Endothelial cell of umbilical vein (primary cell): ENCODE data around the gene CHST11. TPM values are rescaled to one million over a fixed set of nuclear protein-coding genes. Genes with fewer than 3 reads are reported as not detected.

Experiments used
- BruUV-seq: library from RNA; stranded (reverse); fragments of 400-500 nt; replicated peaks from 2 replicates; lab custom pipeline; 2021; lab: Mats Ljungman, UMichigan
- CTCF ChIA-PET: fragments of 300-600, 350-600 bp; sonication (Branson Sonifier 250); formaldehyde crosslinking; loops from one replicate; lab custom pipeline; 2021; ENCODE audit warnings: antibody characterized with exemption, inconsistent platforms; lab: Charles Lee
- POLR2A ChIA-PET: fragments of 300-600, 350-600 bp; sonication (Branson Sonifier 250); formaldehyde crosslinking; loops from one replicate; lab custom pipeline; 2021; ENCODE audit warnings: antibody characterized with exemption, inconsistent platforms; lab: Charles Lee
- DNase-seq: peaks from one replicate; pipeline ENCODE4 v3.0.0-alpha.2; 2011; ENCODE audit warnings: low read depth, low spot score
- FAIRE-seq: peaks from 2 replicates; lab custom pipeline; 2011; peaks lifted over from hg19 to GRCh38; lab: Jason Lieb, UNC
- H2AFZ ChIP-seq: 2 replicates; pipeline ENCODE4 v1.6.0; 2012; ENCODE audit warnings: low read depth, low read length, control low read depth, inconsistent platforms
- H3K27ac ChIP-seq: 2 replicates; pipeline ENCODE4 v1.5.1; 2011; ENCODE audit warnings: low read depth, mild to moderate bottlenecking, control low read depth, low read length, moderate library complexity; ENCODE audit not compliant: insufficient read depth
- H3K27me3 ChIP-seq, 2 experiments: 2 replicates each; pipeline versions ENCODE4 v1.6.0 to v1.6.1; 2011; ENCODE audit warnings: low read length in 2 of 2, mixed read lengths in 1 of 2; ENCODE audit not compliant: control insufficient read depth in 2 of 2, insufficient read depth in 2 of 2
- H3K36me3 ChIP-seq, 2 experiments: 2 replicates in 1 of 2; 3 replicates in 1 of 2; pipeline ENCODE4 v1.5.1; 2011; ENCODE audit warnings: low read length in 2 of 2, mild to moderate bottlenecking in 1 of 2, moderate library complexity in 1 of 2; ENCODE audit not compliant: control insufficient read depth in 2 of 2, insufficient read depth in 2 of 2; ENCODE audit errors: extremely low read depth in 1 of 2
- H3K4me1 ChIP-seq: 3 replicates; pipeline ENCODE4 v1.5.1; 2011; ENCODE audit warnings: mild to moderate bottlenecking, low read length; ENCODE audit not compliant: control insufficient read depth, insufficient read depth; ENCODE audit errors: extremely low read depth
- H3K4me2 ChIP-seq: 2 replicates; pipeline ENCODE4 v1.6.1; 2011; ENCODE audit warnings: low read length, control low read depth, mixed read lengths; ENCODE audit not compliant: insufficient read depth
- H3K4me3 ChIP-seq, 3 experiments: fragments of 200-600 bp in 1 of 3; sonication (generic), shearing (Covaris generic) in 1 of 3; replicated peaks in 1 of 3; 2 replicates each; pipeline ENCODE4 v1.5.1; 2011 to 2016; ENCODE audit warnings: control low read depth in 3 of 3, low read length in 3 of 3, mild to moderate bottlenecking in 2 of 3, inconsistent platforms in 1 of 3, low read depth in 1 of 3, moderate library complexity in 1 of 3; ENCODE audit not compliant: insufficient read depth in 1 of 3
- H3K79me2 ChIP-seq: 2 replicates; pipeline ENCODE4 v1.6.0; 2012; ENCODE audit warnings: low read length, inconsistent platforms; ENCODE audit not compliant: control insufficient read depth, insufficient read depth
- H3K9ac ChIP-seq: replicated peaks from 2 replicates; pipeline ENCODE3; 2011; ENCODE audit warnings: low read length, control low read depth; ENCODE audit not compliant: insufficient read depth; ENCODE audit errors: extremely low read depth
- H3K9me1 ChIP-seq: replicated peaks from 3 replicates; pipeline ENCODE4 v1.6.0; 2011; ENCODE audit warnings: mild to moderate bottlenecking, low read length; ENCODE audit not compliant: control insufficient read depth, insufficient read depth; ENCODE audit errors: extremely low read depth
- H3K9me3 ChIP-seq: replicated peaks from 2 replicates; pipeline ENCODE4 v1.5.1; 2012; ENCODE audit warnings: low read length, inconsistent platforms; ENCODE audit not compliant: control insufficient read depth, insufficient read depth
- H4K20me1 ChIP-seq: replicated peaks from 2 replicates; pipeline ENCODE3; 2011; ENCODE audit warnings: mild to moderate bottlenecking, low read length; ENCODE audit not compliant: control insufficient read depth, insufficient read depth; ENCODE audit errors: extremely low read depth
- CTCF ChIP-seq, 2 donors: IDR thresholded peaks; 1 replicate in 1 of 2; 2 replicates in 1 of 2; pipeline ENCODE4 v1.5.1; 2011; ENCODE audit warnings: low read length in 2 of 2, mild to moderate bottlenecking in 2 of 2, moderate library complexity in 2 of 2, control low read depth in 1 of 2, inconsistent platforms in 1 of 2, low read depth in 1 of 2; ENCODE audit not compliant: insufficient read depth in 1 of 2; ENCODE audit errors: extremely low read depth in 1 of 2
- EZH2 ChIP-seq: IDR thresholded peaks from 2 replicates; pipeline ENCODE4 v1.6.1; 2012; ENCODE audit warnings: borderline replicate concordance, low read depth, mild to moderate bottlenecking, moderate library complexity, low read length, inconsistent platforms; ENCODE audit not compliant: severe bottlenecking
- FOS ChIP-seq: IDR thresholded peaks from 2 replicates; pipeline ENCODE4 v1.6.1; 2011; ENCODE audit warnings: mild to moderate bottlenecking, low read length, moderate library complexity, borderline replicate concordance; ENCODE audit not compliant: insufficient read depth
- GATA2 ChIP-seq: IDR thresholded peaks from 2 replicates; pipeline ENCODE4 v1.7.0; 2011; ENCODE audit warnings: low read depth, mild to moderate bottlenecking, moderate library complexity, mixed read lengths, low read length; ENCODE audit not compliant: insufficient read length, insufficient read depth
- JUN ChIP-seq: IDR thresholded peaks from 2 replicates; pipeline ENCODE4 v1.6.1; 2011; ENCODE audit warnings: borderline replicate concordance, low read depth; ENCODE audit not compliant: insufficient read length, insufficient read depth
- MAX ChIP-seq: IDR thresholded peaks from 2 replicates; pipeline ENCODE4 v1.6.1; 2011; ENCODE audit not compliant: insufficient read depth, insufficient read length
- MYC ChIP-seq: IDR thresholded peaks from one replicate; pipeline ENCODE4 v1.6.1; 2011; ENCODE audit warnings: mild to moderate bottlenecking, low read depth, low read length
- POLR2A ChIP-seq: IDR thresholded peaks from 2 replicates; pipeline ENCODE4 v1.6.1; 2012; ENCODE audit warnings: low read depth, mild to moderate bottlenecking, control low read depth, low read length
- POLR2AphosphoS5 ChIP-seq: IDR thresholded peaks from 2 replicates; pipeline ENCODE4 v1.6.1; 2012; ENCODE audit warnings: low read depth, mild to moderate bottlenecking, control low read depth, low read length, moderate library complexity; ENCODE audit not compliant: insufficient read depth
- dilution Hi-C: fragments of 300-500 bp; cut with MboI; formaldehyde crosslinking; loops from one replicate; pipeline ENCODE4 v1.15.0; 2019; ENCODE audit warnings: low sequenced_read_pairs; ENCODE audit not compliant: extremely low pct_ligation_motif_present
- intact Hi-C: fragments of 100-400 bp; cut with micrococcal nuclease; formaldehyde crosslinking; loops from one replicate; pipeline ENCODE4 v1.10.0; 2022
- polyA plus RNA-seq, 4 experiments: library from polyadenylated mRNA; depleted of rRNA in 3 of 4; stranded (reverse) in 3 of 4; unstranded in 1 of 4; fragments of >200 nt; gene quantifications; 2 replicates each; pipeline versions ENCODE4 v1.2.1 to v1.2.3, GENCODE V29; 2011 to 2012; ENCODE audit warnings: missing spikeins in 1 of 4
- total RNA-seq: library from RNA; stranded (reverse); gene quantifications from 2 replicates; pipeline ENCODE4 v1.2.3, GENCODE V29; 2021

CHST11 gene
- total and polyA plus RNA-seq, 2 donors (not counting 3 experiments of a cell fraction or from before 2014, with no cell fraction given), result 19.7 to 20.9 TPM

- Histone ChIP-seq H3K9me3 (no peaks in the 10 kb centered on the region), H3K27ac (no peak overlapping the region), H3K4me3 (no peak overlapping the region), H3K4me2 (no peak overlapping the region), H4K20me1 (no peaks in the 10 kb centered on the region), H3K27me3 (no peaks in the 10 kb centered on the region), H3K9me1 (no peaks in the 10 kb centered on the region), H3K36me3 (no peaks in the 10 kb centered on the region), H3K79me2 (no peaks in the 10 kb centered on the region), H3K9ac (no peak overlapping the region), H2AFZ (no peak overlapping the region), H3K4me1 (no peaks in the 10 kb centered on the region)
- intact Hi-C loops (no loop called here), dilution Hi-C loops (no loop called here)
- ChIA-PET POLR2A (no interaction called here), CTCF (interaction anchor here (1.8 kb wide), 1 partner anchor 280 kb away, joined by 5 read pairs; no protein-coding TSS in a partner anchor)
- TF ChIP-seq MYC, result no peak
- no peak for TF ChIP-seq EZH2
- TF ChIP-seq CTCF (IDR thresholded peaks at IDR 0.05; ENCODE audit: extremely low read depth in 1 of 2, insufficient read depth in 1 of 2, low read depth in 1 of 2, low read length in 2 of 2), result no peak
- no peak for TF ChIP-seq POLR2AphosphoS5
- TF ChIP-seq JUN, result no peak
- TF ChIP-seq FOS, result no peak
- TF ChIP-seq POLR2A, result no peak
- no peak for TF ChIP-seq MAX
- TF ChIP-seq GATA2, result no peak
- no TSS peak for BruUV-seq
- DNase-seq, result no peak
- no peak for FAIRE-seq
Measured at GRCh38 chr12:104662203-104662602, 205.5 kb downstream of the CHST11 start.
